Omental fat pad (tissue), 4 donors: ENCODE data around the gene ANKS1B. TPM values are rescaled to one million over a fixed set of nuclear protein-coding genes. Genes with fewer than 3 reads are reported as not detected.
A peak's percentile ranks its signal among the peaks of the same experiment; 100 is the strongest.

ENCODE experiments used
- ATAC-seq: fragments of 150-250 bp; one replicate; pipeline ENCODE4 v1.9.1; 2016; ENCODE audit warnings: mild to moderate bottlenecking, moderate library complexity; ENCODE audit not compliant: low FRiP score
- DNase-seq: peaks from one replicate; pipeline ENCODE4 v3.0.0-alpha.2; 2019; ENCODE audit warnings: low spot score
- CTCF ChIP-seq, 3 donors: fragments of 450-650 bp; IDR thresholded peaks; one replicate each; pipeline ENCODE4 v1.5.1; 2016 to 2017; ENCODE audit warnings: antibody characterized with exemption in 3 of 3, mild to moderate bottlenecking in 3 of 3, moderate library complexity in 2 of 3
- total RNA-seq, 4 donors: library from RNA; depleted of rRNA; stranded (reverse); fragments of >200 nt; gene quantifications; one replicate each; pipeline ENCODE4 v1.1.0, GENCODE V29; 2016

ANKS1B gene
- total RNA-seq, 4 donors from 2014 or later: 5.5 to 26.4 (median 7.6) TPM

GRCh38 chr12:98748463-98748862, 1236.3 kb downstream of the ANKS1B start:
- no peak for DNase-seq
- ATAC-seq: no peak
- TF ChIP-seq CTCF (IDR thresholded peaks at IDR 0.05): no peak

GRCh38 chr12:98745578-98746391, 1239.0 kb downstream of the ANKS1B start:
- peak; percentile 53 for ATAC-seq
- TF ChIP-seq CTCF (IDR thresholded peaks at IDR 0.05): no peak
- no peak for DNase-seq

- ATAC-seq: no peak
Observed at GRCh38 chr12:98744680-98745079, 1240.1 kb downstream of the ANKS1B start.

DNA sequence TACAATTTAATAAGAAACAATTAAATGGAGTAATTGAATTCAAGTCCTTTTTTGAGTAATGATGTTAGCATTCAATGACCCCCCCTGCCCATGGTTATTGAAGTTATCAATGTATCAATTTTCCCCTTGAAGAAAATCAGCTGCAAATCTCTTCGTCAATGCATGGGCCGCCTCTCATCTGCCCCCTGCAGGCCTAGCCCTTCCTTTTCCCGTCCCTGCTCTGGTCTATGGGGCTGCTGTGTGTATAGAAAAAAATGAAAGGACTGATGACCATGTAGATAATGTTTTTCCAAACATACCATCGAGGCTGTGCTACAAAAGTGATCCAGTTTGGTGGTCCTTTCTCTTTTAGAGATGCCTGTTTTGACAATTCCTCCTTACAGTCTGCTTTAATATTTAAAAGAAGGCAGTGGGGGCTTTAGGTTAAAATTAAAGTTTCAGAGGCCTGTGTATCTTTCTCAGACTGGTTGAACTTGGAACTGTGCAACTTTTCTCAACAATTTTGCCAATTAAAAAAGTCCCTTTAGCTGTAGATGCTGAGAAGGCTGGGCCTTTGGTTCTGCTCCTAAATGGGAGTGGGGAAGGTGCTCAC, 1241.3 kb downstream of the ANKS1B start:
- TF ChIP-seq CTCF (IDR thresholded peaks at IDR 0.05): no peak
- ATAC-seq (no peak), DNase-seq (no peak)

More at GRCh38 chr12:98744680-98745079, 1240.1 kb downstream of the ANKS1B start:
- TF ChIP-seq CTCF (IDR thresholded peaks at IDR 0.05): no peak
- DNase-seq: no peak

DNA sequence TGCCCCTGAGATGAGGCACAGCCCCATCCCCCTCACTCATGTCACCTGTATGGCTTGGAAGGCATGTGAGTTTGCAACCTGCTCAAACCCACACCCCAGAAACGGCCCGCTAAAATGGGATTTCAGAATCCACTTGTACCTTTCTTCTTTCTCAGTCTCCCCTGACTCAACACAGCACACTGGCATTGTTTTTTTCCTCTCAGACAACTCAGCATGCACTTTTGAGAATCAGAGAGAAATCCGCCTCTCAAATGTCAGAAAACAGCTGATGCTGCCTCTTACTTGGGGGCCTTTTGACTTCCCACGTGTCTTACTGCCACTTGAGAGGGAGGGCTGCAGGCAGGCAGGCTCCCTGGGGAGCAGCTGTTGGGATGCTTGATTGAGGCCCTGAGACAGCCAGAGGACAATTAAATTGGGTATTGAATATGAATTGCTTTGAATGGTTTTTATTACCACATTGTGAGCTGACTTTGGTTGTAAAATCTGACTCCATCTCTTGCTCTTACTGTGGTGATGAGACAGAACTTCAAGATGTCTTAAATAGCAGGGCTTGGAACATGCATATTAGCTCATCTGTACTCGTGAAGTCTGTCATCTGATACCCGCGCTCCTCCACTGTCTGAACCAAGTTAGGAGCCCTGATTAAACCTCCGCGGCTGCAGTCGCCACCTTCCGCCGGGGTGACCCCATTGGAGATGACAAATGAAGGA, 1243.0 kb downstream of the ANKS1B start:
- no peak for TF ChIP-seq CTCF (IDR thresholded peaks at IDR 0.05)
- ATAC-seq (no peak), DNase-seq (no peak)

DNA sequence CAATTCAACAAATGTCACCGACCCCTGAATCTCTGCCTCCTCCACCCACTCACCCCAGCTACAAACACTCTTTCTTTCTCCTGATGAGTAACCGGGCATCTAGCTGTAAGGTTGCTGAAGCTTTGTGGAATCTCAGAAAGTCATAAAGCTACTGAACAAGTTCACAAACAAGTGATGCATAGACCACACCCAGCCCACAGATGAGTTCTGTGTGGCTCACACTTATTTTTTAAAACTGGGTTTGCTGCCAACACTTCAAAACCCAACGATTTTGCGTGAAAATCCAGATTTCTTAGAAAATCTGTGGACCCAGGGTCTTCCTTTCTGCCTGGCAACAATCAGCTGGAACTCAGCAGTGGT, 1243.6 kb downstream of the ANKS1B start:
- DNase-seq: no peak
- no peak for TF ChIP-seq CTCF (IDR thresholded peaks at IDR 0.05)

More for the DNA sequence above, 1243.6 kb downstream of the ANKS1B start:
- no peak for ATAC-seq
